ENCODE data around the gene ABHD16B.
"Not testable (repeated sequence)": the region's sequence is repeated elsewhere in the genome, so short reads cannot be mapped to it uniquely, and the experiment has no call there.

The ABHD16B gene

DNA sequence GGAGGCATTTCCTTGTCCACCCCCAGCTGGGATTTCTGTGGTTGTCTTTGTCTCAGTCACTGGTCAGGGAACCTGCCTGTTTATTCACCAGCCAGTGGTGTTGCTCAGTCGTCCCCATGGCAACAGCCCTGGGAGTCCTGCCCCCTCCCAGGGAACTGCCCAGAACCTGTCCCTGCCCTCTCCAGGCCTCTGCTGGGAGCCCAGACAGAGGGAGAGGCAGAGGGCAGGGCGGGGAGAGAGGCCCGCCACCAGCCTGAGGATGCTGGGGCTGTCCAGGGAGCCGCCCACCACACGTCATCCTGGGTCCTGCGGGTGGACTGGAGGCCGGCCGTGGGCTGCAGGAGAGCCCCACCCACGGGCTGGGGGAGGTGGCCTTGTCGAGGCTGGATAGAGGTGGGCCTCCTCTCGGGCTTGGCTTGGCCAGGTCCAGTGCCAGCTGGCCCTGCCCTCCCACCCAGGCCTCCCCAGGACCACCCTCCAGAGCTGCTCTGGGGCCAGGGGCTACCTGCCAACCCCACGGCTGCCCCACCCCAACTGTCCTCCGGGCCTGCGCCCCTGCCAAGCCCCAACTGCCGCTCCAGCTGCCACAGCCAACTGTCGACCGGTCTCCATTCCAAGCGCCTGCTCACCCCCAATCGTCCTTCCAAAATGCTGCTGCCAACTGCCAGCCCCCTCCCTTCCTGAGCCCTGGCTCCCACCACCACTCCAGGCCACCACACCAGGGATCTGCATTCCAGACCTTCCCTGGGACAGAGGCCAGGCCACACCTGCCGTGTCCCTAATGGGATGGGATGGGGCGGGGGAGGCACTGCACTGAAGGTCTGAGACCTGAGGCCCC, 26.1 kb upstream of the ABHD16B start:
- DNase-seq (ENCODE audit: low spot score): peak; percentile 93

- DNase-seq (ENCODE audit: low spot score): no peak
Observed at GRCh38 chr20:63836458-63837344, 24.6 kb upstream of the ABHD16B start.

GRCh38 chr20:63837479-63837878, 23.8 kb upstream of the ABHD16B start:
- DNase-seq (ENCODE audit: low spot score): no peak

- DNase-seq (ENCODE audit: low spot score): no peak
Observed at GRCh38 chr20:63839620-63840019, 21.7 kb upstream of the ABHD16B start.

GRCh38 chr20:63840405-63840828, 20.9 kb upstream of the ABHD16B start:
- DNase-seq (ENCODE audit: low spot score): no peak

- no peak for DNase-seq (ENCODE audit: low spot score)
Observed at GRCh38 chr20:63842258-63842657, 19.0 kb upstream of the ABHD16B start.

- DNase-seq (ENCODE audit: low spot score): no peak
Observed at GRCh38 chr20:63843222-63843621, 18.1 kb upstream of the ABHD16B start.

- DNase-seq (ENCODE audit: low spot score): no peak
Observed at GRCh38 chr20:63843778-63844177, 17.5 kb upstream of the ABHD16B start.

- DNase-seq (ENCODE audit: low spot score): no peak
Observed at GRCh38 chr20:63844511-63844991, 16.7 kb upstream of the ABHD16B start.

DNA sequence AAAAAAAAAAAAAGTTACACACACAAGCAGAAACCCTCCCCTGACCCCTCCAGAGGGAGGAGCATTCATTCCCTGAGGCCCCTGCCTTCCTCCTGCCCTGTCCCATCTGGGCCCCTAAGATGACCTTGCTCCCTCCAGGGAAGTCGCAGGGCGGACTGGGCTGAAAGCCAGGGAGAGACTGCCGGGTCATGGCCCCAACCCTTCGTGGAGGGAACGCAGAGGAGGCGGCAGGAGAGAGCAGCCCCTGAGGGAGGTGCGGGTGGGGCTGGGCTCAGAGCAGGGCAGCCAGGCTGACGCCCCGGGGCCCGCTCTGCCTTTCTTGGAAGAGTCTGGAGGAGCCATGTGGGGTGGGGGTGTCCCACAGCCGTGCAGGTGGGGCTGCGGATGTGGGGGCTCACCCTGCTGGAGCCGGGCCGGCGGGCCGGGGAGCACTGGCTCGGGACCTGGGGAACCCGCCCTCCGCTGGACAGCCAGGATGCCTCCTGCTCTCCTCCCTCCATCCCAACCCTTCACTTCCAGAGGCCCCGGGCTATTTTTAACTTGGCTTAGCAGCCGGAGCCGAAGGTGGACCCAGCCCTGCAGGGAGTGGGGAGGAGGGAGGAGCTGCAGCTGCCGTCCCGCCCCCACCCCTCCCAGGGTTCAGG, 15.0 kb upstream of the ABHD16B start:
- DNase-seq (ENCODE audit: low spot score): peak; percentile 80

GRCh38 chr20:63846888-63847236, 14.4 kb upstream of the ABHD16B start:
- DNase-seq (ENCODE audit: low spot score): no peak

GRCh38 chr20:63847237-63848002, 13.9 kb upstream of the ABHD16B start:
- DNase-seq (ENCODE audit: low spot score): peak; percentile 69

DNA sequence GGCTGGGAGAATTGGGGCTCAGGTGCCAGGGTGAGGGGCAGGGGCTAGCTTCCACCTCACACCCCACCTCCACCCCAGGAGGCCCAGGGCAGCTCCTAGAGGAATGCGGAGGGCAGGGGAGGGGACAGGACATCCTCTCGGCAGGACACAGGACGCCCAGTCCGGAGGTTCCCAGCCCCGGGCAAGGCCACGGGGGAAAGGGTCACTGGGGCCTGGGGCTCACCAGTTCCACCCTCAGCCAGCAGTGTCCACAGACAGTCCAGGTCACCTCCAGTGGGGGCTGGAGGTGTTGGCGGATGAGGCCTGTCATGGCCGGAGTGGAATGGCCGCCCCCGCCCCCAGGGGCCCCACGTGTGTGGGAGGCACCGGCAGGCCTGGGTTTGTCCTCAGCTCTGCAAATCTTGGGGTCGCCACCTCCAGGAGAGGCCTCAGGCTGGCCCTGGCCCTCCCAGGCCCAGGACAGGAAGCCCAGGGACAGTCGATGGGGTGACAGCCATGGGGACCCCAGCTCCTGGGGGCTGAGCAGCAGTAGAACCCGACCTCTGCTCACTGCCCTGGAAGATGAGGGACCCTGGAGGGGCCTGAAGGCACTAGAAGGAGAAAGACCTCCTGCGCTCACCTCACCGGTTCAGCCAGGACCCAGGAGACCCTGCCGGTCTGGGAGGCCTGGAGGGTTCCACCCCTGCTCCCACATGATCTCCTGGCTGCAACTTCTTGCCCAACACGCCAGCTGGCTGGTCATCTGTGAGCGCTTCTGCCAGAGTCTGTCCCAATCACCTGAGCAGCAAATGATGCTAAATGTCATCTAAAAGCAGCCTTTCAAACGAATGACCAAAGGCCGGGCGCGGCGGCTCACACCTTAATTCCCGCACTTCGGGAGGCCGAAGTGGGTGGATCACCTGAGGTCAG, 13.0 kb upstream of the ABHD16B start:
- no peak for DNase-seq (ENCODE audit: low spot score)

GRCh38 chr20:63850689-63851547, 10.4 kb upstream of the ABHD16B start:
- DNase-seq (ENCODE audit: low spot score): peak; percentile 44

GRCh38 chr20:63851548-63851943, 9.8 kb upstream of the ABHD16B start:
- DNase-seq (ENCODE audit: low spot score): not testable (repeated sequence)

- not testable (repeated sequence) for DNase-seq (ENCODE audit: low spot score)
Observed at GRCh38 chr20:63853733-63854068, 7.6 kb upstream of the ABHD16B start.

- DNase-seq (ENCODE audit: low spot score): peak; percentile 58
Observed at GRCh38 chr20:63854069-63854765, 7.1 kb upstream of the ABHD16B start.

DNA sequence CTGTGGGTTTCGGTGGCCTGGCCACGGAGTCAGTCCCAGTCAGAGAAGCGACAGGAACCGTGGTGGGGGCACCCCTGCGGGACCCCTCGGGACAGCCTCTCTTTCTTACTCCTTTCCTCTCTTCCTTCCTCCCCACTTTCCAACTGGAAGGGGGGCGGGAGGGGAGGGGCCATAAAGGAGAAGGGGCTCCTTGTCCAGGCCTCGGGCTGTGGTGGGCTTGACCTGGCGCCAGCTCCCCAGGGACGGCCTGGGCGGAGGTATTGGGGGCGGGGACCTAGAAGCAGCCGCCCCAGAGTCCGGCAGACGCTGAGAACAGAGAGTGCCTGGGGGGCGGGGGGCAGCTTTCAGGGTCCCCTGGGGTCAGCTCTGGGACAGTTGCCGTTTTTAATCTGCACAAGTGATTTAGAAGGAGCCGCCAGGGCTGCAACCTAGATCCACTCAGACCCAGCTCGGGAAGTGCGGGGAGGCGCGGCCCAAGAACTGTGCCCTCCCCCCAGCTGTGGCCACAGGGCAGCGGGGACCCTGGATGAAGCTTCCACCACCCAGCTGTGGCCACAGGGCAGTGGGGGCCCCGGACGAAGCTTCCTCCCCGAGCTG, 6.4 kb upstream of the ABHD16B start:
- peak; percentile 58 for DNase-seq (ENCODE audit: low spot score)

All from ecto neural progenitor cell (in vitro differentiated cells).